Endodermal cell (in vitro differentiated cells): ENCODE data around the gene PLAAT3. TPM values are rescaled to one million over a fixed set of nuclear protein-coding genes. Genes with fewer than 3 reads are reported as not detected.

ENCODE experiments used
- DNase-seq: peaks from one replicate; pipeline ENCODE4 v3.0.0-alpha.2; 2017
- H3K27ac ChIP-seq: 2 replicates; pipeline ENCODE4 v1.5.1; 2013; ENCODE audit warnings: mild to moderate bottlenecking, low read depth, low read length, moderate library complexity
- H3K27me3 ChIP-seq: 2 replicates; pipeline ENCODE4 v1.6.1; 2013; ENCODE audit warnings: mild to moderate bottlenecking, low read length, moderate library complexity; ENCODE audit not compliant: insufficient read depth, control insufficient read depth, poor library complexity, severe bottlenecking
- H3K36me3 ChIP-seq: 2 replicates; pipeline ENCODE4 v1.7.0; 2013; ENCODE audit warnings: mild to moderate bottlenecking, low read length, moderate library complexity; ENCODE audit not compliant: control insufficient read depth, insufficient read depth
- H3K4me1 ChIP-seq: one replicate; pipeline ENCODE4 v1.7.0; 2013; ENCODE audit warnings: low read length; ENCODE audit not compliant: control insufficient read depth, insufficient read depth
- H3K4me3 ChIP-seq: 2 replicates; pipeline ENCODE4 v1.5.1; 2013; ENCODE audit warnings: mild to moderate bottlenecking, low read length, moderate library complexity
- H3K9ac ChIP-seq: 2 replicates; pipeline ENCODE4 v1.6.1; 2013; ENCODE audit warnings: mild to moderate bottlenecking, low read length, moderate library complexity; ENCODE audit not compliant: poor library complexity, severe bottlenecking; ENCODE audit errors: extremely low read depth
- H3K9me3 ChIP-seq: 2 replicates; pipeline ENCODE4 v1.6.1; 2013; ENCODE audit warnings: mild to moderate bottlenecking, low read length, moderate library complexity; ENCODE audit not compliant: control insufficient read depth
- H3K27ac Mint-ChIP-seq: 2 replicates; pipeline ENCODE4 v1.8.0; 2020; ENCODE audit warnings: mixed read lengths
- H3K27me3 Mint-ChIP-seq: 2 replicates; pipeline ENCODE4 v1.8.0; 2021; ENCODE audit warnings: mild to moderate bottlenecking, mixed read lengths; ENCODE audit not compliant: insufficient read depth
- H3K36me3 Mint-ChIP-seq: 2 replicates; pipeline ENCODE4 v1.8.0; 2020; ENCODE audit warnings: low read depth, mixed read lengths
- H3K4me1 Mint-ChIP-seq: 2 replicates; pipeline ENCODE4 v1.8.0; 2020; ENCODE audit warnings: mixed read lengths
- H3K4me3 Mint-ChIP-seq: 2 replicates; pipeline ENCODE4 v1.8.0; 2020; ENCODE audit warnings: mild to moderate bottlenecking, moderate library complexity, mixed read lengths
- H3K9me3 Mint-ChIP-seq: 2 replicates; pipeline ENCODE4 v1.8.0; 2020; ENCODE audit warnings: mild to moderate bottlenecking, mixed read lengths
- CTCF ChIP-seq: fragments of 200-600 bp; sonication (generic); conservative IDR thresholded peaks from 2 replicates; pipeline ENCODE4 v1.5.0; 2021; ENCODE audit warnings: antibody characterized with exemption, mild to moderate bottlenecking
- WGBS, 2 experiments: methylation state at CpG; one replicate each; pipeline versions ENCODE4 v1.1.5 to v1.1.7; 2013; ENCODE audit warnings: missing lambda C conversion rate in 2 of 2, mixed read lengths in 1 of 2; ENCODE audit not compliant: insufficient coverage in 1 of 2, insufficient read length in 1 of 2; 5-methylcytosine and 5-hydroxymethylcytosine counted together
- total RNA-seq, 2 donors: library from RNA; stranded (reverse); fragmentation: NEBNext Ultra II Directional in 1 of 2; extraction: Animal tissue kit (Norgen Biotek cat#: 25700) in 1 of 2; gene quantifications; 2 replicates in 1 of 2; 3 replicates in 1 of 2; pipeline ENCODE4 v1.2.1, GENCODE V29; 2021

The PLAAT3 gene
- total RNA-seq, 2 donors from 2014 or later = 33.5 to 45.9 TPM

- Mint-ChIP-seq H3K36me3 (peaks cover 34% of the 10 kb centered on the region), H3K27ac (no peak overlapping the region), H3K4me3 (no peak overlapping the region), H3K27me3 (no peaks in the 10 kb centered on the region), H3K9me3 (peaks cover 20% of the 10 kb centered on the region), H3K4me1 (no peaks in the 10 kb centered on the region)
- DNase-seq = peak; percentile 78
- H3K4me3 ChIP-seq = no peak overlapping the region
- H3K4me1 ChIP-seq = no peaks in the 10 kb centered on the region
- H3K27me3 ChIP-seq = no peaks in the 10 kb centered on the region
- H3K9me3 ChIP-seq = peaks cover 6% of the 10 kb centered on the region
- peak; percentile 81 for TF ChIP-seq CTCF
- no peak overlapping the region for H3K27ac ChIP-seq
- no peak overlapping the region for H3K9ac ChIP-seq
- H3K36me3 ChIP-seq = peaks cover 5% of the 10 kb centered on the region
- 67 to 92% methylated on average over 1 to 4 of the region's 4 CpGs for WGBS, 2 experiments
Observed at GRCh38 chr11:63592975-63593395, 21.2 kb downstream of the PLAAT3 start.

GRCh38 chr11:63590024-63590788, 24.0 kb downstream of the PLAAT3 start:
- 94 to 95% methylated on average over 14 to 18 of the region's 18 CpGs for WGBS, 2 experiments
- no peak for TF ChIP-seq CTCF
- no peak overlapping the region for H3K27ac Mint-ChIP-seq
- H3K27me3 Mint-ChIP-seq = no peaks in the 10 kb centered on the region
- H3K36me3 ChIP-seq = peaks cover 7% of the 10 kb centered on the region
- H3K9ac ChIP-seq = no peak overlapping the region
- peaks cover 28% of the 10 kb centered on the region for H3K36me3 Mint-ChIP-seq
- no peaks in the 10 kb centered on the region for H3K27me3 ChIP-seq
- H3K27ac ChIP-seq = no peak overlapping the region
- H3K9me3 ChIP-seq = no peaks in the 10 kb centered on the region
- DNase-seq = no peak
- H3K4me3 Mint-ChIP-seq = no peak overlapping the region
- H3K4me3 ChIP-seq = no peak overlapping the region
- H3K9me3 Mint-ChIP-seq = no peaks in the 10 kb centered on the region
- no peaks in the 10 kb centered on the region for H3K4me1 ChIP-seq
- no peaks in the 10 kb centered on the region for H3K4me1 Mint-ChIP-seq

GRCh38 chr11:63589000-63589399, 25.2 kb downstream of the PLAAT3 start:
- H3K36me3 Mint-ChIP-seq = peaks cover 36% of the 10 kb centered on the region
- Histone ChIP-seq H3K27ac (no peak overlapping the region), H3K9ac (no peak overlapping the region), H3K4me3 (no peak overlapping the region), H3K4me1 (no peaks in the 10 kb centered on the region), H3K27me3 (no peaks in the 10 kb centered on the region), H3K9me3 (no peaks in the 10 kb centered on the region), H3K36me3 (peaks cover 7% of the 10 kb centered on the region)
- no peak overlapping the region for H3K27ac Mint-ChIP-seq
- no peak overlapping the region for H3K4me3 Mint-ChIP-seq
- 94 to 100% methylated on average over 1 to 3 of the region's 3 CpGs for WGBS, 2 experiments
- H3K27me3 Mint-ChIP-seq = no peaks in the 10 kb centered on the region
- no peak for TF ChIP-seq CTCF
- no peaks in the 10 kb centered on the region for H3K9me3 Mint-ChIP-seq
- no peak for DNase-seq
- H3K4me1 Mint-ChIP-seq = no peaks in the 10 kb centered on the region
